ENCODE data around the gene COPS2. TPM values are rescaled to one million over a fixed set of nuclear protein-coding genes. Genes with fewer than 3 reads are reported as not detected.

The COPS2 gene
- polyA plus RNA-seq, 2 of the 4 experiments (the other 2 are of a cell fraction) = 64.8 to 66.6 TPM

DNA sequence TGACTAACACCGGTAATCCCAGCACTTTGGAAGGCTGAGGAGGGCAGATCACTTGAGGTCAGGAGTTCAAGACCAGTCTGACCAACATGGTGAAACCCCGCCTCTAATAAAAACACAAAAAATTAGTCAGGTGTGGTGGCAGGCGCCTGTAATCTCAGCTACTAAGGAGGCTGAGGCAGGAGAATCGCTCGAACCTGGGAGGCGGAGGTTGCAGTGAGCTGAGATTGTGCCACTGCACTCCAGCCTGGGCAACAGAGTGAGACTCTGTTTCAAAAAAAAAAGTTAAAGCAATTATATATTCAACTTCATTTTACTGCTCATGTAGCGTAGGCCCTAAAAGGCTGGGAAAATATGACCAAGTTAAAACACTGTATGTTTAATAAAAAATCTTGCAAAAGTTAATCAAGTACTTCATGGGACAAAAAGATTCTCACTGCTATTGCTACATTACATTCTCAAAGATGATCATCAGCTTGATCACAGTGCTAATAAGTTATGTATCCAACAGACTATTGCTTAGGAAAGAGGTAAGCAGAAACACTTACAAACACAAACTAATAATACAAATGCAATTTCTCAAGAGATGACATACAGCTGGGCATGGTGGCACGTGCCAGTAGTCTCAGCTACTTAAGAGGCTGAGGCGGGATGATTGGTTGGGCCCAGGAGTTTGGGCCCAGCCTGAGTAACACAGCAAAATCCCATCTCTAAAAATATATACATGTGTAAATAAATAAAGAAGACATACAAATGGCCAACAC, 2.7 kb downstream of the COPS2 start (continued):
- TF ChIP-seq ELK1 (IDR thresholded peaks at IDR 0.05; ENCODE audit: low read depth, low read length) (no peak), MAFK (IDR thresholded peaks at IDR 0.05; ENCODE audit: partially characterized antibody) (no peak)

DNA sequence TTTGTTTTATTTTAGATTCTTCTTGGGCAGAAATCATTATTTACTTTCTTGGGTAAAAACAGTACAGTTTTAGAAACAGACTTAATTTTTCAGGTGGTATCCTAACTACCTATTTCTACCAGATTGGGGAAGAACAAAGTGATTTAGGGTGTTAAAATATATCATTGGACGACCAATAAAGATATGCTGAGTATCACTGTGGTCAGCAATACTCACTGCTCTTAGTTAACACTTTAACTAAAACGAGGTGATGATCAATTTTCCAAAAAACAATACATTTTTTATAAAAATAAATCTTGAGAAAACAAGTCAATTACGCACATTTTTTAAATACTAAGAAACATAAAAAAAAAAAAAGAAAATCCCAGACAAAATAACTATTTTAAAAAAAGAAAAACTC, 3.6 kb downstream of the COPS2 start:
- no peak for ATAC-seq
- 81% methylated on average over 3 of the region's 3 CpGs for WGBS (ENCODE audit: missing lambda C conversion rate)
- peaks cover 18% of the 10 kb centered on the region; the same call in 1 of the 3 replicates for H3K4me1 ChIP-seq
- H3K9me3 ChIP-seq = no peaks in the 10 kb centered on the region
- FAIRE-seq = no peak
- H3K27ac ChIP-seq = no peak overlapping the region
- ChIA-PET POLR2A (no interaction called here), CTCF (no interaction called here)
- no peak overlapping the region for H3K4me2 ChIP-seq
- DNase-seq (ENCODE audit: low read depth in 1 of 2, low spot score in 1 of 2) = no peak
- H3K4me3 ChIP-seq = no peak overlapping the region
- TF ChIP-seq EHMT2 (IDR thresholded peaks at IDR 0.05; ENCODE audit: low read depth) = no peak
- TF ChIP-seq RFX5 (IDR thresholded peaks at IDR 0.05) = no peak
- no peak for TF ChIP-seq RNF2 (IDR thresholded peaks at IDR 0.05; ENCODE audit: borderline replicate concordance, low read depth)
- TF ChIP-seq, protein P1, sequence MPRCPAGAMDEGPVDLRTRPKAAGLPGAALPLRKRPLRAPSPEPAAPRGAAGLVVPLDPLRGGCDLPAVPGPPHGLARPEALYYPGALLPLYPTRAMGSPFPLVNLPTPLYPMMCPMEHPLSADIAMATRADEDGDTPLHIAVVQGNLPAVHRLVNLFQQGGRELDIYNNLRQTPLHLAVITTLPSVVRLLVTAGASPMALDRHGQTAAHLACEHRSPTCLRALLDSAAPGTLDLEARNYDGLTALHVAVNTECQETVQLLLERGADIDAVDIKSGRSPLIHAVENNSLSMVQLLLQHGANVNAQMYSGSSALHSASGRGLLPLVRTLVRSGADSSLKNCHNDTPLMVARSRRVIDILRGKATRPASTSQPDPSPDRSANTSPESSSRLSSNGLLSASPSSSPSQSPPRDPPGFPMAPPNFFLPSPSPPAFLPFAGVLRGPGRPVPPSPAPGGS (IDR thresholded peaks at IDR 0.05) = no peak
- TF ChIP-seq JUNB (IDR thresholded peaks at IDR 0.05) = no peak
- TF ChIP-seq EP300 (IDR thresholded peaks at IDR 0.05) = no peak
- TF ChIP-seq ZNF302 (CRISPR knock-in tag; IDR thresholded peaks at IDR 0.05) = no peak
- TF ChIP-seq TFCP2L1 (CRISPR knock-in tag; IDR thresholded peaks at IDR 0.05) = no peak
- no peak for TF ChIP-seq NFE2L2 (conservative IDR thresholded peaks at IDR 0.05; ENCODE audit: low read length)
- no peak for TF ChIP-seq MAX (IDR thresholded peaks at IDR 0.05)
- TF ChIP-seq CBX8 (IDR thresholded peaks at IDR 0.05) = no peak
- no peak for TF ChIP-seq RAD21 (conservative IDR thresholded peaks at IDR 0.05 in 1 of 2, IDR thresholded peaks at IDR 0.05 in 1 of 2)
- no peak for TF ChIP-seq JUN (IDR thresholded peaks at IDR 0.05)
- TF ChIP-seq SMC3 (IDR thresholded peaks at IDR 0.05) = no peak
- TF ChIP-seq, protein P2, sequence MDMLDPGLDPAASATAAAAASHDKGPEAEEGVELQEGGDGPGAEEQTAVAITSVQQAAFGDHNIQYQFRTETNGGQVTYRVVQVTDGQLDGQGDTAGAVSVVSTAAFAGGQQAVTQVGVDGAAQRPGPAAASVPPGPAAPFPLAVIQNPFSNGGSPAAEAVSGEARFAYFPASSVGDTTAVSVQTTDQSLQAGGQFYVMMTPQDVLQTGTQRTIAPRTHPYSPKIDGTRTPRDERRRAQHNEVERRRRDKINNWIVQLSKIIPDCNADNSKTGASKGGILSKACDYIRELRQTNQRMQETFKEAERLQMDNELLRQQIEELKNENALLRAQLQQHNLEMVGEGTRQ (IDR thresholded peaks at IDR 0.05) = no peak
- no peak for TF ChIP-seq NPAS2 (CRISPR knock-in tag; IDR thresholded peaks at IDR 0.05; ENCODE audit: borderline replicate concordance)
- no peak for TF ChIP-seq NR3C1 (IDR thresholded peaks at IDR 0.05)

GRCh38 chr15:49148727-49149126, 6.7 kb downstream of the COPS2 start:
- 94% methylated on average over 1 of the region's 1 CpG for WGBS (ENCODE audit: missing lambda C conversion rate)
- peaks cover 15% of the 10 kb centered on the region; the same call in 1 of the 3 replicates for H3K4me1 ChIP-seq
- H3K27ac ChIP-seq = no peak overlapping the region
- H3K9me3 ChIP-seq = no peaks in the 10 kb centered on the region
- ATAC-seq = no peak
- FAIRE-seq = no peak
- DNase-seq (ENCODE audit: low read depth in 1 of 2, low spot score in 1 of 2) = no peak
- no peak overlapping the region for H3K4me2 ChIP-seq
- TF ChIP-seq CHD4 (IDR thresholded peaks at IDR 0.05; ENCODE audit: borderline replicate concordance) = no peak
- TF ChIP-seq NFE2L2 (conservative IDR thresholded peaks at IDR 0.05; ENCODE audit: low read length) = no peak
- TF ChIP-seq, protein P3, sequence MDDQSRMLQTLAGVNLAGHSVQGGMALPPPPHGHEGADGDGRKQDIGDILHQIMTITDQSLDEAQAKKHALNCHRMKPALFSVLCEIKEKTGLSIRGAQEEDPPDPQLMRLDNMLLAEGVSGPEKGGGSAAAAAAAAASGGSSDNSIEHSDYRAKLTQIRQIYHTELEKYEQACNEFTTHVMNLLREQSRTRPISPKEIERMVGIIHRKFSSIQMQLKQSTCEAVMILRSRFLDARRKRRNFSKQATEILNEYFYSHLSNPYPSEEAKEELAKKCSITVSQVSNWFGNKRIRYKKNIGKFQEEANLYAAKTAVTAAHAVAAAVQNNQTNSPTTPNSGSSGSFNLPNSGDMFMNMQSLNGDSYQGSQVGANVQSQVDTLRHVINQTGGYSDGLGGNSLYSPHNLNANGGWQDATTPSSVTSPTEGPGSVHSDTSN (IDR thresholded peaks at IDR 0.05) = no peak
- no peak for TF ChIP-seq EHMT2 (IDR thresholded peaks at IDR 0.05; ENCODE audit: low read depth)
- TF ChIP-seq, protein P4, sequence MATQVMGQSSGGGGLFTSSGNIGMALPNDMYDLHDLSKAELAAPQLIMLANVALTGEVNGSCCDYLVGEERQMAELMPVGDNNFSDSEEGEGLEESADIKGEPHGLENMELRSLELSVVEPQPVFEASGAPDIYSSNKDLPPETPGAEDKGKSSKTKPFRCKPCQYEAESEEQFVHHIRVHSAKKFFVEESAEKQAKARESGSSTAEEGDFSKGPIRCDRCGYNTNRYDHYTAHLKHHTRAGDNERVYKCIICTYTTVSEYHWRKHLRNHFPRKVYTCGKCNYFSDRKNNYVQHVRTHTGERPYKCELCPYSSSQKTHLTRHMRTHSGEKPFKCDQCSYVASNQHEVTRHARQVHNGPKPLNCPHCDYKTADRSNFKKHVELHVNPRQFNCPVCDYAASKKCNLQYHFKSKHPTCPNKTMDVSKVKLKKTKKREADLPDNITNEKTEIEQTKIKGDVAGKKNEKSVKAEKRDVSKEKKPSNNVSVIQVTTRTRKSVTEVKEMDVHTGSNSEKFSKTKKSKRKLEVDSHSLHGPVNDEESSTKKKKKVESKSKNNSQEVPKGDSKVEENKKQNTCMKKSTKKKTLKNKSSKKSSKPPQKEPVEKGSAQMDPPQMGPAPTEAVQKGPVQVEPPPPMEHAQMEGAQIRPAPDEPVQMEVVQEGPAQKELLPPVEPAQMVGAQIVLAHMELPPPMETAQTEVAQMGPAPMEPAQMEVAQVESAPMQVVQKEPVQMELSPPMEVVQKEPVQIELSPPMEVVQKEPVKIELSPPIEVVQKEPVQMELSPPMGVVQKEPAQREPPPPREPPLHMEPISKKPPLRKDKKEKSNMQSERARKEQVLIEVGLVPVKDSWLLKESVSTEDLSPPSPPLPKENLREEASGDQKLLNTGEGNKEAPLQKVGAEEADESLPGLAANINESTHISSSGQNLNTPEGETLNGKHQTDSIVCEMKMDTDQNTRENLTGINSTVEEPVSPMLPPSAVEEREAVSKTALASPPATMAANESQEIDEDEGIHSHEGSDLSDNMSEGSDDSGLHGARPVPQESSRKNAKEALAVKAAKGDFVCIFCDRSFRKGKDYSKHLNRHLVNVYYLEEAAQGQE (IDR thresholded peaks at IDR 0.05) = no peak
- no peak overlapping the region for H3K4me3 ChIP-seq
- CTCF ChIA-PET = interaction anchor here (1.3 kb wide), 1 partner anchor 287 kb away, joined by 3 read pairs; no protein-coding TSS in a partner anchor
- POLR2A ChIA-PET = no interaction called here
